GM12891 (cell line): ENCODE results near the gene CACNG4.

Source experiments
- DNase-seq: peaks from one replicate; pipeline ENCODE4 v3.0.0; 2011; ENCODE audit warnings: low spot score; ENCODE audit not compliant: insufficient read length
- FAIRE-seq: peaks from 2 replicates; lab custom pipeline; 2011; peaks lifted over from hg19 to GRCh38; lab: Jason Lieb, UNC
- PAX5 ChIP-seq: IDR thresholded peaks from 2 replicates; pipeline ENCODE4 v1.6.1; 2011; ENCODE audit warnings: low read length, moderate library complexity, mild to moderate bottlenecking; ENCODE audit not compliant: insufficient read depth, severe bottlenecking
- POLR2A ChIP-seq: IDR thresholded peaks from 2 replicates; pipeline ENCODE4 v1.6.1; 2011; ENCODE audit warnings: low read depth, low read length, control low read depth
- POLR2AphosphoS5 ChIP-seq: IDR thresholded peaks from 2 replicates; pipeline ENCODE4 v1.6.1; 2011; ENCODE audit warnings: low read depth, low read length, control low read depth
- POU2F2 ChIP-seq: IDR thresholded peaks from 2 replicates; pipeline ENCODE4 v1.6.1; 2011; ENCODE audit warnings: low read depth, mild to moderate bottlenecking, control low read depth, low read length, moderate library complexity
- SPI1 ChIP-seq: IDR thresholded peaks from 2 replicates; pipeline ENCODE4 v1.6.1; 2011; ENCODE audit warnings: low read depth, low read length, control low read depth
- TAF1 ChIP-seq: IDR thresholded peaks from 2 replicates; pipeline ENCODE4 v1.6.1; 2011; ENCODE audit warnings: low read depth, low read length, control low read depth

CACNG4 gene

DNA sequence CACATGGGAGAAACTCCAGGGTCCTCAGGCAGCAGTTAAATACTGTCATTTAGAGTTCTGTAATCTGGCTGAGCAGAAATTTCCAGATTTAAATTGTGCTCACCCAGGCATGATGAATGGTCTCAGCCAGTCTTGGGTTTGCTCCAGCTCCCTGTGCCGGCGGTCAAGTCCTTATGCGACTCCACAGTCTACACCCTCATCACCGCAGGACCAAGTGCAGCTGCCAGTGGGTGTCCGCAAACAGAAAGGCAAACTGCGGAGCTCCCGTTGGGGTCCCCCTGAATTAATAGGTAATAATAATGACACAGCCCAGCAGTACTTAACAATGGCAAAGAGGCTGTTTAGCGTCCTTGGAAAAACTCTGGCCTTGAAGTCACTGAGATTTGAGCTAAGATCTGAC is 3.9 kb upstream of the CACNG4 start:
- FAIRE-seq (no peak), DNase-seq (no peak)
- TF ChIP-seq POU2F2, result no peak
- TF ChIP-seq TAF1, result no peak
- TF ChIP-seq SPI1, result no peak
- TF ChIP-seq PAX5, result no peak
- no peak for TF ChIP-seq POLR2AphosphoS5
- TF ChIP-seq POLR2A, result no peak

DNA sequence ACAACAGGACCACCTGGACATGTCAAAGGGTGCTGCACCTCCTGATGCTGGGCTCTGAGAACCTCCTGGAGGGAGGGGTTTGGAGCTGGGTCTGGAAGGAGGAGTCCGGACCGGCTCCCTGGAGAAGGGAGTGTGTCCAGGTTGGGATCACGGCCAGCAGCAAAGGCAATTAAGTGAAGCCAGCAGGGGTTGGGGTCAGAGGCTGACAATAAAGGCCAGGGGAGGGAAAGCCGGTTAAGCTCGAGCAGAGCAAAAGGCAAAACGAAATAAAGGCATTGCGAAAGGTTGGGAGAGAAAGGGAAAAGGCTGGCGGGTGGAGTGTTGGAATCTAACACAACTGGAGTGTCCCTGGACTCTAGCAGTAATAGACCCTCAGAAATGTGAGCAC is 992 bp upstream of the CACNG4 start:
- FAIRE-seq (no peak), DNase-seq (no peak)
- no peak for TF ChIP-seq PAX5
- no peak for TF ChIP-seq POU2F2
- TF ChIP-seq TAF1, result no peak
- no peak for TF ChIP-seq POLR2A
- no peak for TF ChIP-seq SPI1
- TF ChIP-seq POLR2AphosphoS5, result no peak

DNA sequence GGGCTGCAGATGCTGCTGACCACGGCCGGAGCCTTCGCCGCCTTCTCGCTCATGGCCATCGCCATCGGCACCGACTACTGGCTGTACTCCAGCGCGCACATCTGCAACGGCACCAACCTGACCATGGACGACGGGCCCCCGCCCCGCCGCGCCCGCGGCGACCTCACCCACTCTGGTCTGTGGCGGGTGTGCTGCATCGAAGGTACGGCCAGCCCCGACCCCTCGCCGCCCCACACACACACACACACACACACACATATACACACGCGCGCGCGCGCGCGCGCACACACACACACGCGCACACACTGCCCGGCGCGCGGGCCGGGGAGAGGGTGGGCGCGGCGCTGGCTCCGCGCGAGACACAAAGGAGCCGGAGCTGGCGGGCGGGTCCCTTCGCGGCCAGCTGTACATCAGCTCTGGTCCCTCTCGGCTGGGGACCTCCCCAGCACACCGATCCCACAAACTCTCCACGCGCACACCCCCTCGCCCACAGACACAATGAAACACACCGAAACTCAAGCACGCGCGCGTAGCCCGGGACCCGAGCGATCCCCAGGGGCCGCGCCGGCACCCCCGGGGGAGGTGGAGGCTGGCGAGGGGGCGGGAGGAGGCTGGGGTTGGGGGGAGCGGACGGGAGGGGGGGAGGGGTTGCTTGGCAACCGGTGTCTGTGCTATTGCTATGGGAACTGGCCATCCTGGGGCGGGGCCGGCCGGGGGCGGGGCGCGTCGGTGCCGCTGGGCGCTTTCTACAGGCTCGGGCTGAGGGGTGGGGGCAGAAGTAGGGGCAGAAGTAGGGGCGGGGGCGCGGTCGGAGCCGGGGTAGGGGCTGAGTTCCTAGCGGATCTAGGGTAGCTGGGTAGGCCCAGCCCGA is 658 bp downstream of the CACNG4 start:
- TF ChIP-seq POU2F2 (no peak), TAF1 (no peak), POLR2AphosphoS5 (no peak), POLR2A (no peak), PAX5 (no peak), SPI1 (no peak)
- peak; percentile 55 for DNase-seq
- no peak for FAIRE-seq

DNA sequence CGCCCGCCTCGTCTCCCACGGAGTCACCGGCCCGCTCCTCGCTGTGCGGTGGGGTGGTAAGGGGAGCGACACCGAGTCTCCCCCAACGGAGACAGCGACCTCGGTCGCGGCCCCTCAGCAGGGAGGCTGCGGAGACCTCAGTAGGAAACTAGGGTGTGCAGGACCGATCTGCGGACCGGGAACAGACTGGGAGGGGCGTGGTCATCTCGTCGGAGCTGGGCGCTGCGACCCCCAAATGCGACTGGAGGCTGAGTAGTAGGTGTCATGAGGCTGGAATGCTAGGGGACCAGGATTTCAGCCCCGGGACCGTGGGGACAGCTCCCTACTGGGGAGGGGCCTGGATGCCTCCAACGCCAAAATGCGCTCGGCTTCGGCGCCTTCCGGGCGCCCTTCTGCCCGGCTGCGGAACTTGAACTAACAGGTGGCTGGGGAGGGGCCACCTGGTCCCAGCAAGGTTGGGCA is 1.3 kb downstream of the CACNG4 start:
- no peak for TF ChIP-seq POLR2AphosphoS5
- no peak for TF ChIP-seq TAF1
- no peak for TF ChIP-seq PAX5
- no peak for TF ChIP-seq POLR2A
- no peak for TF ChIP-seq POU2F2
- no peak for DNase-seq

DNA sequence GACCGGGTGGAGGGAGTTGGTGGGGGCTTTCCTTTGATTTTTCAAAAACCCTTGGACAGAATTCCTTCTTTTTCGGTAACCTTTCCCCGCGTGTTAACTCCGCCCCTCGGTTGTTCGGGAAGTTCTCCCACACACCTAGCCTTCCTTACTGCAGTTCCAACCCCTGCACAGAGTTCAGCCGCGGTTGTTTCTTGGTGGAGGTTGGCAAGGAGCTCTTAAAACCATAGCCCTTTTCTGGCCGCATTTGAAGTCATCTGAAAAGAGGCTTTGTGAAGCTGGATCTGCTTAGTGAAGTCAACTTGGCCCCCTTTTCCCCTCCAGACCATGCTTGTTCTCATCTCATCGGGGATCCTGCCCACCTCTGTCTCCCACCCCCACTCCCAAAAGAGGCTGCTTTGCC is 1.8 kb downstream of the CACNG4 start:
- TF ChIP-seq TAF1, result no peak
- no peak for TF ChIP-seq POU2F2
- no peak for TF ChIP-seq PAX5
- TF ChIP-seq SPI1, result no peak
- DNase-seq (no peak), FAIRE-seq (no peak)

More for the DNA sequence above, 1.3 kb downstream of the CACNG4 start:
- no peak for FAIRE-seq

DNA sequence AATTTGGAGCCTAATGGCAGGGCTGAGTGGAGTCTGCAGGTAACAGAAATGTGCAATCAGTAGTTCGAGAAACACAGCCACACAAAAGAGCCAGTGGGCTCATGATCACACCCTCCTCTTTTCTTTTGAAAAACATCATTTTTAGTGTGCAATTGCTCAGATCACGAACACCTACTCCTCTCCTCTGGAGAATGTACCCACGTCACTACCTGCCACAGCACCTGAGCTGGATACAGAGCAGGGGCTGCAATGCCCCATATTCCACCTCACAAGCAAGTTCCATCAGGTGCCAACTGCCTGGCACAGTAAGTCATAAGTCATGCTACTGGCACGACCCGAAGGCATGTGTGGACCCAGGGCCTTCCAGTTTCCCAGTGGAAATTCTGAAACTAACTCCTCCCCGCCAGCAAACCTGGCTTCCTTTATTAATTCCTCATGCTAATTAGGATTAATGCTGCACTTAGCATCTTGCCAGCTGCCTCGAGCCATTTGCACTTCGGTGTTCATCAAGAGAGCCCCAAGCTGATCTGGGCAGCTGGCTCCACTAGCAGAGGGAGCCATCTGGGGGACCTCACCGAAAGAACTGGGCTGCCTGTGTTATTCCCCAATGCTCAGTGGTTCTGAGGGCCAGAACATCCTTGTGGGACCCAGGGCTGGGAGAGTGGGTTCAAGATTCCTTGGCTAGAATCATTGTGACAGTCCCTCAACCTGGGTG is 2.4 kb downstream of the CACNG4 start:
- FAIRE-seq (no peak), DNase-seq (no peak)
- TF ChIP-seq POLR2AphosphoS5 (no peak), POLR2A (no peak), SPI1 (no peak), TAF1 (no peak), PAX5 (no peak), POU2F2 (no peak)

DNA sequence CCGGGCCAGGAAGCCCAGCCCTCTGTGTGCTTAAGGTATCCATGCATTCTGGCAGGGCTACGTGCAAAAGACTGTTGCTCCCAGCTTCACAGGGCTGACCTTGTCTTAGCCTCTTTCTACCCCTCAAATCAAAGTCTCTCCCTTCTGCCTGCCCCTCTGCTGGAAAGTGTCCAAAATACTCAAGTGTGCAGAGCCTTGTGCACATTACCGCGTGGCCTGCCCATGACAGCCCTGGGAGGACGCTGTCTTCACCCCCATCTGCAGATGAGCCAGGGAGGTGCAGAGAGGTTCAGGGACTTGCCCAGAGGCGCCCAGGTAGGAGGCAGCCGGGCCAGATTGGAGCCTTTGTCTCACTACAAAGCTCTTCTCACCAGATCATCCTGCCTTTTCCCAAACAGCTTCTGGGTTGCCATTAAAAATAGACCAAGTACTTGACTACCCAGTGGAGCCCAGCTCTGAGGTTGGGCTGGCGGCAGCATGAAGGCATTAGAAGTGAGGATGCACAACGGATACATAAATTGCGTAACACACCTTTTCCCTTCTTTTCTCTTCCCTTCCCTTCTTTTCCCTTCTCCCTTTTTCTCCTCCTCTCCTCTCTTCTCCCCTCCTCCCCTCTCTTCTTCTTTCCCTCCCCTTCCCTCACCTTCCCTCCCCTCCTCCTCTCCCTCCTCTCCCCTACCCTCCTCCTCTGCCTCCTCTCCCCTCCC is 3.5 kb downstream of the CACNG4 start:
- TF ChIP-seq POLR2A (no peak), POLR2AphosphoS5 (no peak), SPI1 (no peak), PAX5 (no peak), POU2F2 (no peak), TAF1 (no peak)
- FAIRE-seq (no peak), DNase-seq (no peak)

DNA sequence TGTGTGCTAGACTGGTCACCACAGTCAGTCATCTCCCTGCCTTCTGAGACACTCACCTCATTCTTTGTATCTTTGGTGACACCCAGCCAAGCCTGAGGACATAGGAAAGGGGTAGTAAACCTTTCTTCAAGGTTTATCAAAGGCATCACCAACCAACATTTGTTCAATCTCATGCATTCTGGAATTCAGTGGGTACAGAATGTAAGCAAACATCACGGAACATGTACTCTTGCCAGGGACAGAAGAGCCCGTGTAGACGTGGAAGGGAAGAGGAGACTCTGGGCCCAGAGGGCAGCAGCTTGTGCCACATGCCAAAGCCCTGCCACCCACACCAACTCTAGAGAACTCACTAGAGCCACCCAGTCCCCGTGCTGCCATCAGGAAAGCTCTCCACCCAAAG is 4.4 kb downstream of the CACNG4 start:
- no peak for DNase-seq
- no peak for FAIRE-seq
- TF ChIP-seq PAX5 (no peak), POLR2AphosphoS5 (no peak), POLR2A (no peak), POU2F2 (no peak), TAF1 (no peak), SPI1 (no peak)

DNA sequence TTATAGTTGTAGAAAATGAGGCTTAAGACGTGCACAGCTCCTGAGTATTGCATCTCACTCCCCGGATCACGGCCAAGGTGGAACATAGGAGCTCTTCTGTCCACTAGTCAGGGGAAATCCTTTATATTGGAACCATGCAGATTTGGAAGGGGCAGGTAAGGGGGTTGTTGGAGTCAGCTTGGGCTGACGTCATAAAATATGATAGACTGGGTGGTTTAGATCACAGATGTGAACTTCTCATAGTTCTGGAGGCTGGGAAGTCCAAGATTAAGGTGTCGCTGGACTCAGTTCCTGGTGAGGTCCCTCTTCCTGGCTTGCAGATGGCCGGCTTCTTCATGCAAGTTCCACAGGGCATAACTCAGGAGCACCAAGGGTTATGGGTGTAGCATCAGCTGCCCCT is 5.6 kb downstream of the CACNG4 start:
- no peak for DNase-seq
- FAIRE-seq, result no peak
- TF ChIP-seq SPI1, result no peak
- TF ChIP-seq POLR2AphosphoS5, result no peak
- no peak for TF ChIP-seq POLR2A
- no peak for TF ChIP-seq PAX5
- no peak for TF ChIP-seq POU2F2
- no peak for TF ChIP-seq TAF1
